HepG2 (cell line): ENCODE data around the gene ODC1. TPM values are rescaled to one million over a fixed set of nuclear protein-coding genes. Genes with fewer than 3 reads are reported as not detected.

Source experiments
- ATAC-seq: fragments of 200-7000 bp; cut with Tn5 transposase; 3 replicates; pipeline ENCODE4 v1.9.1; 2020; ENCODE audit warnings: mild to moderate bottlenecking, moderate library complexity
- BruUV-seq: library from RNA; stranded (reverse); fragments of 400-500 nt; replicated peaks from 2 replicates; lab custom pipeline; 2021; lab: Mats Ljungman, UMichigan
- CTCF ChIA-PET: fragments of 300-600 bp; formaldehyde crosslinking; extraction: SDS; loops from one replicate; lab custom pipeline; 2021; ENCODE audit warnings: low total read pairs, inconsistent platforms, low intra/inter-chr PET ratio; lab: Yijun Ruan, JAX
- POLR2A ChIA-PET: fragments of 350-600 bp; sonication (Branson Sonifier 250); formaldehyde crosslinking; loops from one replicate; lab custom pipeline; 2020; ENCODE audit warnings: antibody characterized with exemption, inconsistent platforms; lab: Yijun Ruan, JAX
- DNase-seq: peaks from one replicate; pipeline ENCODE4 v3.0.0-alpha.2; 2015; ENCODE audit warnings: low spot score
- FAIRE-seq: peaks from 3 replicates; lab custom pipeline; 2011; peaks lifted over from hg19 to GRCh38; lab: Jason Lieb, UNC
- H2AFZ ChIP-seq: one replicate; pipeline ENCODE4 v1.6.1; 2011; ENCODE audit warnings: low read length, inconsistent platforms
- H3K27ac ChIP-seq: fragments of 300-600 bp; 3 replicates; pipeline ENCODE4 v1.8.0; 2011; ENCODE audit warnings: mixed run types, mild to moderate bottlenecking, mixed read lengths, low read length, inconsistent platforms; ENCODE audit not compliant: insufficient read depth; ENCODE audit errors: extremely low read length
- H3K27me3 ChIP-seq, 2 experiments: fragments of 200-600 bp in 1 of 2; 2 replicates in 1 of 2; 3 replicates in 1 of 2; pipeline versions ENCODE4 v1.6.0 to v1.8.0; 2011; ENCODE audit warnings: low read length in 2 of 2, mild to moderate bottlenecking in 2 of 2, moderate library complexity in 2 of 2, inconsistent platforms in 1 of 2; ENCODE audit not compliant: insufficient read depth in 2 of 2, control insufficient read depth in 1 of 2
- H3K36me3 ChIP-seq, 2 experiments: fragments of 200-600 bp in 1 of 2; replicated peaks in 1 of 2; 2 replicates in 1 of 2; 3 replicates in 1 of 2; pipeline versions ENCODE4 v1.5.1 to v1.8.0; 2011; ENCODE audit warnings: low read length in 2 of 2, inconsistent platforms in 1 of 2; ENCODE audit not compliant: insufficient read depth in 2 of 2, control insufficient read depth in 1 of 2
- H3K4me1 ChIP-seq: 2 replicates; pipeline ENCODE4 v1.5.1; 2012; ENCODE audit warnings: low read length, inconsistent platforms; ENCODE audit not compliant: insufficient read depth
- H3K4me2 ChIP-seq: 2 replicates; pipeline ENCODE4 v1.6.0; 2011; ENCODE audit warnings: low read depth, low read length, inconsistent platforms
- H3K4me3 ChIP-seq, 3 experiments: fragments of 200-600 bp in 1 of 3; sonication (generic), shearing (Covaris generic) in 1 of 3; replicated peaks in 1 of 3; 2 replicates each; pipeline ENCODE4 v1.5.1; 2011 to 2016; ENCODE audit warnings: low read length in 3 of 3, inconsistent platforms in 2 of 3, low read depth in 2 of 3, mild to moderate bottlenecking in 2 of 3, control low read depth in 1 of 3, mixed read lengths in 1 of 3; ENCODE audit not compliant: insufficient read depth in 1 of 3
- H3K79me2 ChIP-seq: one replicate; pipeline ENCODE4 v1.6.1; 2011; ENCODE audit warnings: low read length, inconsistent platforms; ENCODE audit not compliant: insufficient read depth
- H3K9ac ChIP-seq: 2 replicates; pipeline ENCODE4 v1.6.0; 2011; ENCODE audit warnings: mild to moderate bottlenecking, low read depth, low read length, inconsistent platforms; ENCODE audit not compliant: insufficient read depth
- H3K9me3 ChIP-seq: 2 replicates; pipeline ENCODE4 v1.5.1; 2012; ENCODE audit warnings: mild to moderate bottlenecking, low read length
- H4K20me1 ChIP-seq: 2 replicates; pipeline ENCODE4 v1.6.0; 2011; ENCODE audit warnings: inconsistent platforms, mild to moderate bottlenecking, low read length, moderate library complexity; ENCODE audit not compliant: insufficient read depth
- AGO2 ChIP-seq: fragments of 200-400 bp; formaldehyde crosslinking; optimal IDR thresholded peaks from 2 replicates; pipeline ENCODE3; 2017; ENCODE audit warnings: mild to moderate bottlenecking, low read depth, low read length, moderate library complexity
- JDP2 ChIP-seq: sonication (generic); formaldehyde crosslinking; IDR thresholded peaks from 2 replicates; pipeline ENCODE4 v1.8.1; 2022; ENCODE audit warnings: missing genetic modification reagents, borderline replicate concordance
- NCOA5 ChIP-seq: sonication (generic); formaldehyde crosslinking; IDR thresholded peaks from 2 replicates; pipeline ENCODE4 v1.4.0; 2020; ENCODE audit warnings: missing genetic modification reagents
- NFIB ChIP-seq: sonication (generic); formaldehyde crosslinking; IDR thresholded peaks from 2 replicates; pipeline ENCODE4 v1.9.0; 2021; ENCODE audit warnings: missing genetic modification reagents, mild to moderate bottlenecking, borderline replicate concordance
- PCBP1 ChIP-seq: fragments of 200-400 bp; formaldehyde crosslinking; IDR thresholded peaks from 2 replicates; pipeline ENCODE4 v1.6.1; 2017; ENCODE audit warnings: mild to moderate bottlenecking, low read depth, low read length, borderline replicate concordance
- ZBTB38 ChIP-seq: sonication (generic); formaldehyde crosslinking; IDR thresholded peaks from 2 replicates; pipeline ENCODE4 v1.5.1; 2020; ENCODE audit warnings: mild to moderate bottlenecking, missing genetic modification reagents
- ZNF160 ChIP-seq: sonication (generic); formaldehyde crosslinking; IDR thresholded peaks from 2 replicates; pipeline ENCODE4 v1.8.0; 2022; ENCODE audit warnings: mild to moderate bottlenecking, inconsistent platforms, missing genetic modification reagents
- WGBS: methylation state at CpG from one replicate; pipeline ENCODE4 v1.1.6; 2017; ENCODE audit warnings: low lambda C conversion rate; 5-methylcytosine and 5-hydroxymethylcytosine counted together
- in situ Hi-C: cut with HindIII; loops from 2 replicates; pipeline ENCODE4 v1.10.0; 2017; ENCODE audit warnings: low pct_unique_long_range_greater_than_20kb; ENCODE audit not compliant: extremely low pct_ligation_motif_present
- intact Hi-C: fragments of 100-400 bp; cut with micrococcal nuclease; formaldehyde crosslinking; loops from one replicate; pipeline ENCODE4 v1.10.0; 2022; ENCODE audit not compliant: unreplicated experiment
- polyA plus RNA-seq, 8 experiments: library from polyadenylated mRNA; depleted of rRNA in 3 of 8; stranded (reverse) in 7 of 8; unstranded in 1 of 8; fragments of >200 nt; fragmentation: Illumina TruSeq in 4 of 8; extraction: Trizol in 4 of 8; gene quantifications; 2 replicates each; pipeline versions ENCODE4 v1.2.1 to v1.2.3, GENCODE V29; 2011 to 2016; ENCODE audit warnings: low read depth in 4 of 8, missing spikeins in 1 of 8, mixed read lengths in 1 of 8; ENCODE audit not compliant: insufficient read depth in 1 of 8
- total RNA-seq, 5 experiments: library from RNA; depleted of rRNA; stranded (reverse); fragments of >200 nt; fragmentation: Illumina TruSeq; extraction: Trizol; gene quantifications; 2 replicates each; pipeline ENCODE4 v1.2.3, GENCODE V29; 2016; ENCODE audit warnings: low read depth in 1 of 5

ODC1 gene
- total and polyA plus RNA-seq, 2 of the 13 experiments (the other 11 are each of a cell fraction or from before 2014, with no cell fraction given) = 142 to 371 TPM

DNA sequence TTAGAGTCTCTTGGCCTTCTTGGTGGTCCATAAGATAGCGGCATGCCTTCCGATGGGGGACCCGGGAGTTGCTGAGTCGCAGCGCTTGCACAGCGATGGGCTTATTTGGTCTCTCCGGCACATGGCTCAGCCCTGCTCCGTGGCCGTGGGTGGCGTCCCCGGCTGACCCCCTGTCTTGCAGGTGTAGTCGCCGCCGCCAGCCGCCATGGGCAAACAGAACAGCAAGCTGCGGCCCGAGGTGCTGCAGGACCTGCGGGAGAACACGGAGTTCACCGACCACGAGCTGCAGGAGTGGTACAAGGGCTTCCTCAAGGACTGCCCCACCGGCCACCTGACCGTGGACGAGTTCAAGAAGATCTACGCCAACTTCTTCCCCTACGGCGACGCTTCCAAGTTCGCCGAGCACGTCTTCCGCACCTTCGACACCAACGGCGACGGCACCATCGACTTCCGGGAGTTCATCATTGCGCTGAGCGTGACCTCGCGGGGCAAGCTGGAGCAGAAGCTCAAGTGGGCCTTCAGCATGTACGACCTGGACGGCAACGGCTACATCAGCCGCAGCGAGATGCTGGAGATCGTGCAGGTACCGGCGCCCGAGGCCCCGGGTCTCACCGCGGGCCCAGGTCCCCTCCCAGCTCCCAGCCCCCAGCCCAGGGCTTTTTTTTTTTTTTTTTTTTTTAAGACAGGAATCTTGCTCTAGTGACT is 28.4 kb downstream of the ODC1 start:
- no TSS peak for BruUV-seq
- POLR2A ChIA-PET = no interaction called here
- ATAC-seq (no peak), DNase-seq (no peak), FAIRE-seq (no peak)
- in situ Hi-C loops (no loop called here), intact Hi-C loops (no loop called here)
- no peak overlapping the region for H3K9ac ChIP-seq
- no peaks in the 10 kb centered on the region for H3K9me3 ChIP-seq
- TF ChIP-seq ZNF160 (CRISPR knock-in tag) = no peak
- no peak for TF ChIP-seq NCOA5 (CRISPR knock-in tag)
- no peak for TF ChIP-seq JDP2 (CRISPR knock-in tag)
- TF ChIP-seq PCBP1 = no peak
- TF ChIP-seq NFIB (CRISPR knock-in tag) = no peak
- peak; percentile 27; the same call in 1 of the 2 replicates for TF ChIP-seq ZBTB38 (CRISPR knock-in tag)
- peak; percentile 45 for TF ChIP-seq AGO2
- H3K27ac ChIP-seq = no peak overlapping the region
- WGBS = 98% methylated on average over 52 of the region's 54 CpGs
- CTCF ChIA-PET = no interaction called here
- no peak overlapping the region for H2AFZ ChIP-seq
- no peaks in the 10 kb centered on the region for H3K27me3 ChIP-seq
- no peak overlapping the region for H3K4me2 ChIP-seq
- H4K20me1 ChIP-seq = no peaks in the 10 kb centered on the region
- no peaks in the 10 kb centered on the region for H3K79me2 ChIP-seq
- H3K4me1 ChIP-seq = no peaks in the 10 kb centered on the region
- H3K36me3 ChIP-seq = peaks cover 10 to 31% of the 10 kb centered on the region in 2 experiments; a peak in 4 of 5 replicates
- H3K4me3 ChIP-seq = no peak overlapping the region
